GM19025 (cell line): ENCODE results near the gene PTPRM.
"Not testable (repeated sequence)": the region's sequence is repeated elsewhere in the genome, so short reads cannot be mapped to it uniquely, and the experiment has no call there.

Experiments
- ATAC-seq: cut with Tn5 transposase; IDR thresholded peaks from one replicate; pipeline ENCODE4 v1.9.1; 2021; ENCODE audit warnings: mild to moderate bottlenecking, low read depth, moderate library complexity; ENCODE audit not compliant: unreplicated experiment

The PTPRM gene

DNA sequence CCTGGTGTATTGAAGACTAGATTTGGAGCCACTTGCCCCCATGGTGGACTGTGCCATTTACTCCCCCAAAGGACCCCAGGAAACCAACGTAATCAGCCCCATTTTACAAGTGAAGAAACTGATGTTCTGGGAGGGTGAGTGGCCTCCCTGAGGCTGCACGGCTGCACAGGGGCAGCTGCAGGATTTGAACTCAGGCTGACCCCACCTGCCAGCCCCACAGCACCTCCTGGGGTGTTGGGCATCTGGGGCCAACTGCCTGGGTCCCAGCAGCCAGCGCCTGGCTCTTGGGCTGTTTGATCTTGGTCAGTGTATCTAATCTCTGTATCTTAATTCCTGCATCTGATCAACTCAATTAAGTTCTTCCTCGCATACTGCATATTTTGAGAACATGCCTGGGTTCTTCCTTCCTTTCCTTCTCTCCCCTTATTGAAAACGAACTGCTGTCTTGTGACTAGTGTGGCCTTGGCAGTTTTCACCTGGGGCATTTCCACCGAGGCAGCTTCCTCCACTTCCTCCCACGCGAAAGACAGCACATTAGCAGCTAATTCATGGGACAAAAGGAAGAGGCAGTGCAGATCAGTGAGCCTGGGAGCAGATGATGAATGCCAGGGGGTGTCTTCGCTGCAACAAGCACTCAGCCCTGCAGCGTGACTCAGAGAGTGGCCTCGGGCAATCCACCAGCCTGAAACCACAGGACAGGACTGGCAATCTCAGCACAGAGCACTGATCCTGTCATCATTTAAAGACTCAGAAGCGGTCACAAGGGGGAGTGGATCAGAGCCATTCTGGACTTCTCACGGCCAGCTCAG, 858.0 kb downstream of the PTPRM start:
- no peak for ATAC-seq

DNA sequence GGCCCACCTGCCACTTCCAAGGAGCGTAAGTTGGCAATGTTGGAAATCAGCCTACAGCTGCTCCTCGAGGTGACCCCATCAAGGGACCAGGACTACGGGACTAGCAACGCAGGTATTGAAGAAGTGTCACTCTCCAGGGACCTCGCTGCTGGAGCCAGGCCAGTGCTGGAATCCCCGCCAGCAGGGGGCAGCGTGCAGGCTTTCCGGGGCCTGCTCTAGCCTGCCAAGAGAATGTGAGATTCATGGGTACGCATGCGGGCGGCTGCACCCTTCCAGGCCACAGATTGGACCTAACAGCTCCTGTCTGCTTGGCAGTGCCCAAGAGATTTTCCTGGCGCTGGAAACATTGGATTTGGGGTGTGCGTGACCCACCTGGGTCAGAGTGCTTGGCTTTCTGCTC, 859.3 kb downstream of the PTPRM start:
- no peak for ATAC-seq

DNA sequence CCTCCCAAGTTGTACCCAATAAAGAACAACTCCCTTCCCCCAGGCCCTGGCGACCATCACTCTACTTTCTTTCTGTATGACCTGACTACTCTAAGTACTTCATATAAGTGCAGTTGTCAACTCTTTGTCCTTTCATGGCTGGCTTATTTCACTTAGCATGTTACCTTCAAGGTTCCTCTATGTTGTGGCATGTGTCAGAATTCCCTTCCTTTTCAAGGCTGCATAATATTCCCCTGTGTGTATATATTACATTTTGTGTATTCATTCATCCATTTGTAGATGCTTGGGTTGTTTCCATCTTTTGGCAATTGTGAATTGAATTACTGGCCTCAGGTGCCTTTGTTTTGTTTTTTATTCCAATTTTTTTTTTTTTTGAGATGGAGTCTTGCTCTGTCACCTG, 860.2 kb downstream of the PTPRM start:
- no peak for ATAC-seq

DNA sequence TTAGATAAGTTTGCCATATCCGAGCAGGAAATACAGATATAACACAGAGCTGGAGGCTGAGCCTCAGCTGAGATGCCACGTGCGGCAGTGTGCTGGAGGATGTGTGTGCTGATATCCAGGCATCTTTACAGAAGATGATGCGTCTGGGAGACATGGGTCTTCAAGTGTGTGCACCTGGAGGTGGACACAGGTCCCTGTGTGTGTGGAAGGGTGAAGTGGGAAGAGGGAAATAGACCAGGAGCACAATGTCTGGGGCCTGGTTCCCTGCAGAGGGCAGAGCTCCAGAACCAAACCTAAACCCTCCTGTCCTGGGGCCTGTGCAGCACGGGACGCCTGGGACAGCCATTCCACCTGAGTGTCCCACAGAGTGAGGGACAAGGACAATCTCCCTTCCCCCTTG, 861.8 kb downstream of the PTPRM start:
- ATAC-seq, result no peak

DNA sequence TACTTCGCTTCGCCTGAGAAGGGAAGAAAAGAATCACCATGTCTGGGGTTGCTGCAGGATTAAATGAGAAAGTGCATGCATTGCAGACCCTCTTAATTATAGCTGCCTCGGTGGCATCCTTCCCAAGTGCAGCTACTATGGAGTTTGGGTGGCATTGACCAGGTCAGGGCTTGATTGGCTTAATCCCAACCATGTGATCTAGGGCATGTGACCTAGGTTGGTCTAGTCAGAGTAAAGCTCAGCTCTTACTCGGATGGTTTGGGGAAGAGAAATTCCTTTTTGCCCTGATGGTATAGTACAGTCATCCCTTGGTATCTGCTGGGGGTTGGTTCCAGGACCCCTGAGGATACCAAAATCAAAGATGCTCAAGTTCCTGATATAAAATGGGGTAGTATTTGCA, 863.9 kb downstream of the PTPRM start:
- ATAC-seq, result no peak

DNA sequence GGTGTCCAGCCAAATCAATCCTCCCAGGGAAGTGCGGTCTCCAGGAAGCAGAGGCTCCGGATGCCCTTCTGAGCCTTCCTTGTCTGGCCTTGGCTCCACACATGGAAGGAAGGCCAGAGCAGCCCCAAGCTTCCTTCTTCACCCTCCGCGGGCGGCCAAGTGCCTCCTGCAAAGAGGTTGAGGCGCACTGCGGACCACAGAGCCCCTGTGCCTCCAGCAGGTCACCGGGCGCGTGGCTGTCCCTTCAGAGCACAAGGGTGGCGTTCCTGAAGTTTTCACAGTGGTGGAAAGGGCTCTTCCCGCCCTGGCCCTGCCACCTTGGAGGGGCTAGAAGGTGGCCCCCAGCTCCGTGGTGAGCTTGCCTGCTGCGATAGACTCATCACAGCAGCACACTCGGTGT, 866.2 kb downstream of the PTPRM start:
- no peak for ATAC-seq

DNA sequence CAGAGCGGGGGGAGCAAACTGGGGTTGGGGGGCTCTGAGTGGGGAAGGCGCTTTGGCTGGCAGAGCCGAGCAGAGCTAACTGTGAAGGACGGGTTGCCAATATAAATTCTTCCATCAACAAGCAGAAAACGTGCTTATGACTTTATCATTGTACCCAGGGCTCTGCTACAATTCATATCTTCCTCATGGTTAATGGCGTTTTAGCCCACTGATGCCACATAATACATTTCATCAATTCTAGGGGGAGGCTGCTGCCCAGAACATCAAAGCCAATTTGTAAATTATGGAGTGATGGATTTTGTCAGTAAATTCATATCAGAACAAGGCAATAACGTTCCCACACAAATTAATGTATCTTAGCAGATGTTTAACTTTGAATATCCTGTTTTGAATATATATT, 866.7 kb downstream of the PTPRM start:
- ATAC-seq, result no peak

DNA sequence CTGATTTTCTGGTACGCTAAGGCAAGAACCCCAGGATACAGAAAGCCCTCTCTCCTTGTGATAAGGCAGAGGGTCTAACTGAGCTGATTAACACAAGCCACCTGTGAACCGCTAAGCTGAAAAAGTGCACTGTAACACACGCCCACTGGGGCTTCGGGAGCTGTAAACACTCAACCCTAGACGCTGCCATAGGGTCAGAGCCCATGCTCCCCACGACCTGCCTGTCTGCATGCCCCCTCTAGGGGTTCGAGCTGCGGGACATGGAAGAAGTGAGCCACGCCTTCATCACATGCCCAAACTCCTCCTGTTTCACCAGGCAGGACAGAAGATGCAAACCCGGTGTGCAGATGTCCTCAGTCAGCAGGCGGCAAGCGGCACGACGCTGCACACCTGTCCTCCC, 868.3 kb downstream of the PTPRM start:
- ATAC-seq, result no peak

DNA sequence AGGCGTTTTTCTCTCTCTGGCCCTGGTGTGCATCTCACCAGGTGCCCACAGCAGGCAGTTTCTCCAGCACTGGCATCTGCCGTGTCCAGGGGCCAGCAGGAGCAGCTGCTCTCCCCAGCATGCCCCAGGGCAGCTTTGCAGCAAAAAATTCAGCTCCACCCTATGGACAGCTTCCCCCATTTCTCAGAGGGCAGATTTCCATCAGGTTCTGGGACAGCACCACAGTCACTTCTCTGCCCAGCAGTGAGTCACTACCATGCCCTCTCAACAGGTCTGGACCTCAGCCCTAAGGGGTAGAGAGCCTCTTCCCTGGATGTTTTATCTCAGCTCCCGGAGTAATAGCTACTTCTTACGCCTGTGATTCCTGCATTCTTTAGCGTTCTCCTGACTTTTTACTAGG, 871.9 kb downstream of the PTPRM start:
- ATAC-seq, result no peak

DNA sequence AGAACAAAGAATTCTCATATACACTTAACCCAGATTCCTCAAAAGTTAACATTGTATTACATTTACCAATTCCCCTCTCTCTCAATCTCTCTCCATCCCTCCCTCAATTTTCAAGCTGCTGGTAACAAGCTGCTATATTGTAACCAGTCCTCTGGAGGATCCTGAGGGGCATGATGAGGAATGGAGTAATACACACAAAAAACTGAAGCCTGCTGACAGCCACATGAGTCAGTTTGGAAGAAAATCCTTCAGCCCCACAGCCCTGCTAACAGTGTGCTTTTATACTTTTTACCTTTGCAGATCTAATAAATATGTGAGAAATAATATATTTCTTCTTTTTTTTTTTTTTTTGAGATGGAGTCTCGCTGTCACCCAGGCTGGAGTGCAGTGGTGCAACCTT, 876.4 kb downstream of the PTPRM start:
- no peak for ATAC-seq

DNA sequence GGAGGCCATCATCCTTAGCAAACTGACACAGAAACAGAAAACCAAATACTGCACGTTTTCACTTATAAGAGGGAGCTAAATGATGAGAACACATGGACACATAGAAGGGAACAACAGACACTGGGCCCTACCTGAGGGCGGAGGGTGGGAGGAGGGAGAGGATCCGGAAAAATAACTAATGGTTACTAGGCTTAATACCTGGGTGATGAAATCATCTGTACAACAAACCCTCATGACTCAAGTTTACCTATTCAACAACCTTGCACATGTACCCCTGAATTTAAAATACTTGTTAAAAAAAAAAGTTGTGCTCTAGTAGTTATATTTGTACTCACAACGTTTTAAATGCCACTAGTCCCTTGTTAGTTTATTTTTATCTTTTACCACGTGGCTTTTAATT, 879.8 kb downstream of the PTPRM start:
- not testable (repeated sequence) for ATAC-seq

DNA sequence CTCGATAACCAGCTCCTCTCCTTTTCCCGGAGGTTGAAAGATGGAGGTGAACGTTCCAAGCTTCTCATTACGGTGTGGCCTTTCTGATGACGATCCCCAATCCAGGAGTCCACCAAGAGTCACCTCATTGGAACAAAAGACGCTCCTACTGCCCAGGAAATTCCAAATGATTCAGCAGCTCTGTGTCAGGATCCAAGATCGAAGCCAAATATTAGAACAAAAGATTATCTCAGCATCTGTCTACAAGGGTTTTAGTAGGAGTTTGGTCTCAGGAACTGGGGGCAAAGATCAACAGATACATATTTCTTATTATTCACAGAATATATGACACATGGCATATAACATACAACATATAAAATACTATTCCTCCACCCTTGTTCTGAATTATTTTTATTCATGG, 881.0 kb downstream of the PTPRM start:
- ATAC-seq, result no peak

DNA sequence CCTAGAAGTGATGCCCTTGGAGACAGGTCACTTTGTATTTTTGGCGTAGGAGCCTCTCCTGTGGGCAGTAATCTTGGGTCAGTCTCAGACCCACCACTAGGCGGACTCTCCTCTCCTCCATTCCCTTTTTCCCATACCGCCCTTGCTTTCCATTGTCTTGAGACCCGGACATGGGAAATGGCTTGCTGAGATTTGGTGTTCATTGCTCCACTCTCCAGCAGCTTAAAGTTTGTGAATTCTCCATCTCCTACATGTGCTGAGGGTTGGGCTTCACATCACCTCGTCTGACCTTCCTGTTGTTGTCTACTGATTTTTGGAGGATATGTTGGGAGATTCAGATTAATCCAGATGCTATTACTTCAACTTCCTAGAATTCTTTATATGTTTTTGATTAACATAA, 882.9 kb downstream of the PTPRM start:
- no peak for ATAC-seq

DNA sequence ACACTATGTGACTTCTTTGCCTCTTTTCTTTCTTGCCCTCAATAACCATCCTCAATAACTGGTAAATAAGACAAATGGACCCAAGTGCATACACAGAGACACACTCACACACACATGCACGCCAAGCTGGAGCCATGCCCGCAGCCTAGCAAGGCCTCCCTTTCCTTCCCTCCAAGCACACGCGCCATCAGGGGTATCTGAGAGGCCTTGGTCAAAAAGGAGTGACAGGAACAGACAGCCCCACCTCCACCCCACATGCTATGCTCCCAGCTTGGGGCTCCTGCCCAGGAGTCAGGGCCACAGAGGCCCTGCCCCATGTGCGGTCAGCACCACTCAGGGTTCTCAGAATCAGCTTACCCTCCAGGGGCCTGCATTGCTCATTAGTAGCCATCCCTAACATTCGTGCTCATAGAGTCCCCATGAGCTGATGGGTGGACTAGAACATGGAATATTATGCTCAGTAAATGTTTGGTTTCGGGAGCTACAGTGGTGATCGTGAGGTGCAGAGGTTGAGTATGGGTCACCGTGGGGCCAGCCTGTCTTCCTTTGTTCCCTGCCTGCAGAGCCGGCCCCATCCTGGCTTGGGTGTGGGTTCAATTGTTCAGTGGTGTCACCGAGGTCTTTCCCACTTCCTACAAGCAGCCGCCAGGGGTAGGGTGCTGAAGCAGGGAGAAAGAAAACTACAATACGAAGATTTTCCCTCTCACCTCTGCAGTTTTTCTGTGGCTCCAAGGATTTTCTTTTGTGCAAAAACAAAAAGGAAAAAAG, 884.0 kb downstream of the PTPRM start:
- ATAC-seq, result no peak

DNA sequence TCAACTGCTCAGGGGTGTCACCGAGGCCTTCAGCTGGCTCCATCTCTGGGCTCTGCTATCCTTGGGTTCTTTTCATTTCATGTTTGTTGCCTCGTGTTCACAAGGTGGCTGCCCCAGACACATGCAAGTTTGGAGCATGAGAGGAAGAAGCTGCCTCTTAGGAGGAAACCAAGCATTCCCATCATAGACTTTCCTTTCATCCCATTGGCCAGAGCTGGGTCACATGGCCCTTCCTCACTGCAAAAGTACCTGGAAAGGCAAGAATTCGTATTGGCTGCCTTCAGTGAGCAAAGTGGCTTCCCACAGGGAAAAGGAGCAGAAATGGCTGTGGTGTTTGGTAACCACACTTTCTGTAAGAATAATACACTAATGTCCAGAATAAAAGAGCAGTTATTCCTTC, 886.4 kb downstream of the PTPRM start:
- ATAC-seq, result no peak

DNA sequence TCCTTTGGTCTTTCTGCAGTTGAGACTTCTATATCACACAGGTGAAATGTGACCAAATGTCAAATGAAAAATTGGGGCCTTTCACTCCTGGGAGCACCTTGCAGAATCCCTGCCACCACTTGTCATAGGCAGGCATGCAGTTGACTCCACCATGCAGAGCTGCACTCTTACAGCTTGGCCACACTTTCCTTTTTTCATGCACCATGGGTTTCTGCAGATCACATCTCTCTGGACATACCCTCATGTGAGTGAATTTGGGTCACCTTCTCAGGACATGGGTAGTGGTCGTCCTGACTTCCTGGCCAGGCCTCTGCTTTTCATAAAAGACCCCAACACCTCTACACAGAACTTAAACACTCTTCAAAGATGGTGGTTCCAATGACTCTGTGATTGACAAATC, 887.0 kb downstream of the PTPRM start:
- no peak for ATAC-seq

DNA sequence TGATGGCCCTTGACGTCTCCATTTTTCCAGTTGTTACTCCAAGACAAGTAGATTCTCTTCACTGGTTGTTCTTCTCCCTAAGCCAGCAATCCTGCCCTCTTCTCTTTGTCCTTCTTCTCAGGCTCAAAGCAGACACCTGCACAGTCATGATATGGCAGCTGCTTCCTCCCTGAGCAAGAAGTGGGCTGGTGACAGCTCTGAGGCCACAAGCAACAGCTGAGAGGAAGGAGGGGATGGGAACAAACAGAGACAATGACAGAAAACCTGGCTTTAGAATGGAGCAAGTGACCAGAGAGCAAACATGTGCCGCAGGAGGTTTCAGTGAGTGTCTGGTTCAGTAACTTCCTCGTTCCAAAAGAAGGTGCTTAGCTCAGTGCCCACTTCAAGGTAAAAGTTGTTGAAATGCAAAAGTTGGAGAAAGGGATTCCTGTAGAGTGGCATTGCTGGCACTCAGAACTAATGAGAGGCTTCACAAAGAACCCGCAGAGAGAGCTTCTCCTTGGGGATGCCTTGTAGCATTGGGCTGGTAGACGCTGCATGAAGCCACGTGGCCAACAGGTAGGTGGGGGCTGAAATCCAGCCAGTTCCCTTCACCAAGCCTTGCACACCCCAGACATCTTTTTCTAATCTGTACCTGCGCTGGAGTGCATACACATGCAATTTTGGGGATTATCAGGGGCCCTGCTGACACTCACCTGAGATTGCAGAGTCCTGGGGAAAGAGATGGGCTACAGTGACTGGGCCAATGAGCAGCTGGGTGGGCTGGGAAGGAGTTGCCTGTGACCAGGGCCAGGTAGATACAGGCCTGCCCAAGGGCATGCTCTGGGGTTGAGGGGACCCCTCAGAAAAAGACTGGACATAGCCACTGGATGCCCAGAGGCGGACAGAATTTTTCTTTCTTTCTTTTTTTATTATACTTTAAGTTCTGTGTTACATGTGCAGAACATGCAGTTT, 888.8 kb downstream of the PTPRM start:
- no peak for ATAC-seq
